ENCODE data around the gene HERPUD1.

- no peak for TF ChIP-seq CTCF (IDR thresholded peaks at IDR 0.05)
- TF ChIP-seq EZH2 (IDR thresholded peaks at IDR 0.05): no peak
- TF ChIP-seq EZH2phosphoT487 (IDR thresholded peaks at IDR 0.05): no peak
These were observed 46.3 kb upstream of the HERPUD1 start for GRCh38 chr16:56885446-56886162.

Measured in neural progenitor cell (in vitro differentiated cells).